NCI-H748 (cell line): ENCODE data around the gene WDR48.

Experiments
- DNase-seq: peaks from one replicate; lab custom pipeline; 2025; ENCODE audit not compliant: unreplicated experiment; lab: John Stamatoyannopoulos, UW

The WDR48 gene

GRCh38 chr3:39137991-39138803 lies 86.4 kb downstream of the WDR48 start:
- no peak for DNase-seq

- DNase-seq = no peak
Measured at GRCh38 chr3:39138804-39139415, 87.1 kb downstream of the WDR48 start.

GRCh38 chr3:39139442-39139841 lies 87.6 kb downstream of the WDR48 start:
- no peak for DNase-seq

DNA sequence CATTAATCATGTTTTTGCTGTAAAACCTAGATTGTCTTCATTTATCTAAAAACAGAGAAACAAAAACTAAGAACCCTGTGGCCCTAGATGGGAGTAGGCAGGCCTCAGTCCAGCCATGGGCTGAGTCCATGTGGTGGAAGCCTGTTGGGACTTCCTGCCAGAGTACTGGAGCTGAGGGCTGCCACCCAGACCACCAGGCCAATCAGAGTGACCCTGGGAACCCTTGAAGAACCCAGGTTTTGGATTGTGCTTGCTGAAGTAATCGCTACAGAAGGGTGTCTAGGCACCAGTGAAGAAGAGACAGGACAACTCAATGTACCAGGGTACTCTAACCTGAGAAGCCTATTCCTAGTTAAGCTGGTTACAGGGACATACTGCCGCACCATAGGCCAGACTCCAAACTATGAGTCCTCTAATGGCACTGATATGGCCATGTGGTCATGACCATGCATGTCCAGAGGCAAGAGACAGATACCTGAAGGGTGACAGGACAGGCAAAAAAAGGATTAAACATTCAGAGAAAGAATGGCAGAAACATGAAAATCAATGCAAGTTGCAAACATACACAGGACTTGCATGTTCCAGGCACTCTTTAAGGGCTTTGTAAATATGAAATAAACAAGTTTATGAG lies 88.6 kb downstream of the WDR48 start:
- no peak for DNase-seq

DNA sequence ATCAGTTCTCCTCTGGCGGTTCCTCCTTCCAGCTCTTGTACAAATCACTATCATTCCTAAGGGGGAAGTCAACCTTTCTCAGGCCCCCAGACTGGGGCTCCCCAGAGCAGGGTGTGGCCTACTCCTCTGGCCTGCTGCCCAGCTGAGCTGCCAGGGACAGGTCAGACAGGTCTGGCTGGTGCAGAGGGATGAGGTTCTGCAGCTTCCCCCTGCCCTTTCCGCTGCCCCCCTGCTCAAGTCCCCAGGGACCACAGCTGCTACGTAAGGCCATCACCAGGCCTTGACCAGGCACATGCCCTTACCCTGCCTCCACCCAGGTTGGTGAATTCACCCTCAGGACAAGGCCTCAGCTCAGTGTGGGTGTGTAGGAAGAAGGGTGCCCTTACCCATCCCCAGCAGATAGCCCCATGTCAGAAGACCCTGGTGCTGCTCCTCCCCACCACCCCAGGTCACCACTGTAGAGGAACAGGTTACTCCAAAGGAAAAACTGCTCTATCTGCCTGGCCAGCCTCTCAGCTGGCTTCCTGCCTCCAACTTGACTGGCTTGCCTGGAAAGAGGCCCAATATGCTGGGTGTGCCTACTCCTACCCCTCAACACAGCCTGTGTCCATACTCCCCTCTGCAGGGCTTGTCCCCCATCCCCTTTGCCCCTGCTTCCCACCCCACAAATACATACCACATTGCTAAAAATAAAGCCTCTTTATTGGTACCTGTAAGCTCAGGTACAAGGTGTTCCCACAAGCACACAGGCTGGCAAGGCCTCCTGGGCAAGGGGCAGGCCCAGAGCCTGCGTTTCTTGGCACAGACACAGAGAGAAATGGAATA lies 89.6 kb downstream of the WDR48 start:
- DNase-seq = peak; percentile 66

DNA sequence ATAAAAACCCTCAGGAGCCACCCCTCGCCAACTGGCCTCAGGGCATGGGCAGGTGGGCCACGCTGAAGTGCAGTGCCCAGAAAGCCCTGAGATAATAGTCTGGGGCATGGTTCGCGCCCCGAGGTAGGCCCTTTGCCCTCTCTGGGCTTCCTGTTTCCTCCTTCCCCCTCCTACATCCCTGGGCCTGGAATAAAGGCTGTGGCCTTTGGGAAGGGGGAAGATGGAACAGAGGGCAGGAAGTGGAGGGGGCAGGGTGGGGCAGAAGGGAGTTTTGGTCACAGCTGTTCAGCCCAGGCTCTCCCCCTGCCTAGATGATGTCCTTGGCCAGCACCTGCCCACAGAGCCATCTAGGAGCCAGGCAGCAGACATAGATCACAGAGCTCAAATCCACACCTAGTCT lies 90.3 kb downstream of the WDR48 start:
- peak; percentile 60 for DNase-seq

DNA sequence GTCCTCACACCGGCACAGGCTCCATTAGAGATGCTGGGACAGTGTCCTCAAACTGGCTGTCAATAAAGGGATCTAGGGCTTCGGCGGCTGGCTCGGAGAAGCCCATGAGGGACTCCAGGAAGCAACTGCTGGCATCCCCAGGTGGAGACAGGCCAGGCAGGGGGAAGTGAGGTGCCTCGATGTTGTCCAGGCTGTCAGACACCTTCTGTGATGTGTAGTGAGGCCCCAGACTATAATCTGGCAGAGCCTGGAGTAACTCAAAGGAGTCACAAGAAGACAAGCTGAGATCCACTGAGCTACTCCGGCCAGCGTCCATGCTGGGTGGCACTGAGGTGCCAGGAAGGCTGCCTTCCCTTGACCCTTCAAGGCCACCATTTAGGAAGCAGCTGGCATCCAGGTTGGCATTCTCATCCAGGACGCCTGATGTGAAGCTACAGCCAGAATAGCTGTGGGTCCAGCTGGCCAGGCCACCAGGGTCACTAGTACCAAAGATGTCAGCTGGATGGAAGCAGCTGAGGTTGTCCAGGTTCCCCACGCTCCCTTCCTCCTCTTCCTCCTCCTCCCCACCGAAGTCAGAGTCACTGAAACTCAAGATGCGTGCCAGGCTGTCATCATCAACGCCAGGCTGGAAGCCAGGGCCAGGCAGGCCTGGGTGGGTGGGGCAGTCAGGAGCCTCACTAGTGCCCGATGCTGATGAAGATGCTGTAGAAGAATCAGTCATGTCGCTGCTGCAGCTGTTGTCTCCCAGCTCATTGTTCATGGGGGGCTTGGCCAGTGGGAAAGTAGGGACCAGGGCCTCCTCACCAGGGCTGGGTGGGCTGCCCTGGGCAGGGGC lies 91.5 kb downstream of the WDR48 start:
- DNase-seq = no peak

DNA sequence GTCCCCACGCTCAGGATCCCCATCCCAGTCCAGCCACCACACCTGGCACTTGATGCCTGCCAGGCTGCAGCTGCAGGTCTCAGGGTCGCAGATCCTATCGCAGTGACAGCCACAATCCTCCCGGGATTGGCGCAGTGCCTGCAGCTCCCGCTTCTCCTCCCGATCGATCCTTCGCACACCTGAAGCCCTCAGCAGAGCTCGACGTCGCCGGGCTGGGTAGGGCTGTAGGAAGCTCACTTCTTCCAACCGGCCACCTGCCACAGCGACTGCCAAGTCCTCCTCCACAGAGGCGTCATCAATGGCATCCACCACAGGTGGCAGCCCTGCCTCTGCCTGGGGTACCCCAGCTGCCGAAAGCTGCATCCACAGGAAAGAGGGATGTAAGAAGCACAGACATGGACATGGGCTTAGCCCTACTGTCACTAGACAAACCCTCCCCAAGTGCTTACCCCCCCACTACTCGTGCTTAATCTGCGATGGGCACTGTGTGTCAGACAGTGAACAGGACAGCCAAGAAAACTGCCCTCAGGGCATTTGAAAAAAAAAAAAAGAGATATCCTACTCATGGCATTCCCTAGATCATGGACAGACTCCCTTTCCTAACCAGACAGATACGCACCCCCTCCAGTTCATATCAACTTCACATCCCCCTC lies 92.4 kb downstream of the WDR48 start:
- peak; percentile 22 for DNase-seq

GRCh38 chr3:39144748-39145380 lies 93.0 kb downstream of the WDR48 start:
- no peak for DNase-seq

- DNase-seq = no peak
Measured at GRCh38 chr3:39146083-39146501, 94.3 kb downstream of the WDR48 start.
